ENCODE results near the gene CAB39. TPM values are rescaled to one million over a fixed set of nuclear protein-coding genes. Genes with fewer than 3 reads are reported as not detected.
"Not testable (repeated sequence)": the region's sequence is repeated elsewhere in the genome, so short reads cannot be mapped to it uniquely, and the experiment has no call there.

The CAB39 gene
- total and polyA plus RNA-seq, 7 donors = 60.2 to 128 (median 72.2) TPM

DNA sequence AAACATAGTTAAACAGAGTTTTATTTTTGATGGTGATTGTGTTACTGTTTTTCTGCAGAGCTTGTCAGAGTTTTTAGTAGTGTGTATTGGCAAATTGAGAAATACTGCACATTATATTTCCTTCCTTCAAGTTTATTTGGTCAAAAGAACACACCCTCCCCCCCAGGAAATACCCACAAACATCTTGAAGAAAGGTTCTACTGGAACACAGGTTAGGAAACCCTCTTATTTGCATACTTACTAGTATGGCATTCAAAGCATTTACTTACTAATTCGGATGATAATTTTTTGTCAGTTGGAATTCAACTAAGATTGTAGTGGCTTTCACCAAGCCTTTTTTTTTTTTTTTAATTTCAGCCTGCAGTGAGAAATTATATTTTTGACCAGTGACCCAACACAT, 9.1 kb downstream of the CAB39 start:
- Histone ChIP-seq H3K9me3 (no peaks in the 10 kb centered on the region), H3K4me3 (no peak overlapping the region), H3K36me3 (peaks cover 0 to 6% (median 0%) of the 10 kb centered on the region in 4 donors), H3K27ac (peak overlapping the region in 1 of 4 donors; percentile 70), H3K27me3 (no peaks in the 10 kb centered on the region), H3K4me1 (peaks cover 0 to 83% (median 61%) of the 10 kb centered on the region in 4 donors)
- no peak for DNase-seq
- TF ChIP-seq, protein P1, sequence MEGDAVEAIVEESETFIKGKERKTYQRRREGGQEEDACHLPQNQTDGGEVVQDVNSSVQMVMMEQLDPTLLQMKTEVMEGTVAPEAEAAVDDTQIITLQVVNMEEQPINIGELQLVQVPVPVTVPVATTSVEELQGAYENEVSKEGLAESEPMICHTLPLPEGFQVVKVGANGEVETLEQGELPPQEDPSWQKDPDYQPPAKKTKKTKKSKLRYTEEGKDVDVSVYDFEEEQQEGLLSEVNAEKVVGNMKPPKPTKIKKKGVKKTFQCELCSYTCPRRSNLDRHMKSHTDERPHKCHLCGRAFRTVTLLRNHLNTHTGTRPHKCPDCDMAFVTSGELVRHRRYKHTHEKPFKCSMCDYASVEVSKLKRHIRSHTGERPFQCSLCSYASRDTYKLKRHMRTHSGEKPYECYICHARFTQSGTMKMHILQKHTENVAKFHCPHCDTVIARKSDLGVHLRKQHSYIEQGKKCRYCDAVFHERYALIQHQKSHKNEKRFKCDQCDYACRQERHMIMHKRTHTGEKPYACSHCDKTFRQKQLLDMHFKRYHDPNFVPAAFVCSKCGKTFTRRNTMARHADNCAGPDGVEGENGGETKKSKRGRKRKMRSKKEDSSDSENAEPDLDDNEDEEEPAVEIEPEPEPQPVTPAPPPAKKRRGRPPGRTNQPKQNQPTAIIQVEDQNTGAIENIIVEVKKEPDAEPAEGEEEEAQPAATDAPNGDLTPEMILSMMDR (IDR thresholded peaks at IDR 0.05) = no peak
- TF ChIP-seq EP300 (IDR thresholded peaks at IDR 0.05) (no peak), POLR2AphosphoS5 (IDR thresholded peaks at IDR 0.05) (no peak), POLR2A (IDR thresholded peaks at IDR 0.05) (no peak)
- 48 to 82% methylated on average over 1 of the region's 1 CpG for WGBS, 2 donors
- intact Hi-C loops (cut with DNase I) = no loop called here

DNA sequence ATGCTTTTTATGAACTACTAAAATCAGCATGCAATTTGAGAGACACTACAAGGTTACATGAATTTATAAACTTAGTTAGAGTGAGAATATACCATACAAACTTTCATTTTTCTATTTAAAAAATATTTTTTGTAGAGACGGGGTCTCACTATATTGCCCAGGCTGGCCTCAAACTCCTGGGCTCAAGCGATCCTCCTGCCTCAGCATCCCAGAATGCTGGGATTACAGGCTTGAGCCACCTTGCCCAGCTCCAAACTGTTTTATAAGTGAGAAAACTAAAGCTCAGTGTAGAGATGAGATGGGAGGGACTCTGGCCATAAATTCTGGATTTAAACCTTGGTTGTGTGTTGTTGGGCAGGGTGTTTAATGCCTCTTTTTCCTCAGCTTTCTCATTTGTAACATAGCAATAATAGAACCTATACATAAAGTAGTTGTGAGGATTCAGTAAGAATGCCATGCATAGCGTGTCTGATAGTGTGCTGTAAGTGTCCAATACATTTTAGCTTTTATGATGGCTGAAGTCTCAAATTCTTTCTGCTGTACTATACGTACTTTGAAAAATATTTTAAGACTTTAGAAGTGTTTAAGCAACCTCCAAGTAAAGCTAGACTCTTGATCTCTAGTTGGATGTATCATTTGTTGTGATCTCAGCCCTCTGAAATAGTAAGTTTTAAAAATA, 9.7 kb downstream of the CAB39 start:
- Histone ChIP-seq H3K27ac (peak overlapping the region in 2 of 4 donors; percentile 19 to 70), H3K27me3 (no peaks in the 10 kb centered on the region), H3K4me1 (peaks cover 0 to 77% (median 57%) of the 10 kb centered on the region in 4 donors), H3K9me3 (no peaks in the 10 kb centered on the region), H3K36me3 (peaks cover 0 to 6% (median 0%) of the 10 kb centered on the region in 4 donors), H3K4me3 (no peak overlapping the region)
- intact Hi-C loops (cut with DNase I) = no loop called here
- WGBS, 2 donors = 80 to 90% methylated on average over 4 of the region's 4 CpGs
- no peak for DNase-seq
- TF ChIP-seq POLR2A (IDR thresholded peaks at IDR 0.05) (no peak), EP300 (IDR thresholded peaks at IDR 0.05) (no peak), POLR2AphosphoS5 (IDR thresholded peaks at IDR 0.05) (no peak)
- TF ChIP-seq, protein P1 (IDR thresholded peaks at IDR 0.05) = no peak

DNA sequence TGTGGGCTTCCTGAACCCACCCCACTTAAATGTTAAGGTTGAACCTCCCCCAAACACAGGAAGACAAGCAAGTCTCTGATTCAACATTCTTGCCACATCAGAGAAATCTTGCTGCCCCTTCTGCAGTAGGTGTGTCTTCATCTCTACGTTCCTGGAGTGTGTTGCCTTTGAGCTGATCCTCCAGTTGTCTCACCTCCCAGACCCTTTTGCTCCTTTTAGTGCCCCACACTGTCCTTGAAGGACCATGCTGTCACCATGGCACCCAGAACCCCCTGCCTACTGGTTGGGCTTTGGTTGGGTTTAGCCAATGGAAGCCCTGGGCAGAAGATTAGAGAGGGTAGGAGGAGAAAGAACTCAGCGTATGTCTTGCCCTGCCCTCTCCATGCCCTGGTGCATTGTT, 10.7 kb downstream of the CAB39 start:
- no peaks in the 10 kb centered on the region for H3K9me3 ChIP-seq
- H3K36me3 ChIP-seq = peaks cover 0 to 6% (median 0%) of the 10 kb centered on the region in 4 donors
- 69 to 82% methylated on average over 2 of the region's 2 CpGs for WGBS, 2 donors
- intact Hi-C loops (cut with DNase I) = no loop called here
- DNase-seq = no peak
- H3K4me1 ChIP-seq = peaks cover 0 to 68% (median 47%) of the 10 kb centered on the region in 4 donors
- TF ChIP-seq EP300 (IDR thresholded peaks at IDR 0.05) (no peak), POLR2A (IDR thresholded peaks at IDR 0.05) (no peak), POLR2AphosphoS5 (IDR thresholded peaks at IDR 0.05) (no peak)
- TF ChIP-seq, protein P1 (IDR thresholded peaks at IDR 0.05) = no peak
- H3K27ac ChIP-seq = peak overlapping the region in 1 of 4 donors; percentile 70
- H3K4me3 ChIP-seq = no peak overlapping the region
- no peaks in the 10 kb centered on the region for H3K27me3 ChIP-seq

DNA sequence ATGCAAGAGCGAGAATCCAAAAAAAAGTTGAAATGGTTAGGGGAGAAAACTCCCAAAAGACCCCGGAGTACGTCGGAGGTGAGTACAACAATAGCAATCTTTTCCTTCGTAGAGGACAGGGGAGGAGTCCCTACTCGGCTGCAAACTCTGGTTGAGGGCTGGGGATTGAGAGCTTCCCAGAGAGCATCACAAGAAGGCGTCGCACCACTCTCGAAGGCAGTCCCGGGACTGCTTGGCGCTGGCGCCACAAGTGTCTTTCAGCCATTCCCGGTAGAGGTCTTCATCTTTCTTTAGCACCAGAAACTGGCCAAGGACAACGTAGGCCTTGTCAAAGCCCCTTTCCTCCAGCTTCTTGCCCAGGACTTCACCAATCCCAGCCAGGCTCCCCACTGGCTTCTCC, 12.3 kb downstream of the CAB39 start:
- DNase-seq; H3K4me3 ChIP-seq; intact Hi-C loops (cut with DNase I); H3K36me3 ChIP-seq; H3K27ac ChIP-seq; H3K27me3 ChIP-seq; H3K9me3 ChIP-seq: not testable (repeated sequence)
- H3K4me1 ChIP-seq = peaks cover 0 to 61% (median 31%) of the 10 kb centered on the region in 4 donors
- WGBS, 2 donors = 96 to 97% methylated on average over 14 of the region's 14 CpGs

DNA sequence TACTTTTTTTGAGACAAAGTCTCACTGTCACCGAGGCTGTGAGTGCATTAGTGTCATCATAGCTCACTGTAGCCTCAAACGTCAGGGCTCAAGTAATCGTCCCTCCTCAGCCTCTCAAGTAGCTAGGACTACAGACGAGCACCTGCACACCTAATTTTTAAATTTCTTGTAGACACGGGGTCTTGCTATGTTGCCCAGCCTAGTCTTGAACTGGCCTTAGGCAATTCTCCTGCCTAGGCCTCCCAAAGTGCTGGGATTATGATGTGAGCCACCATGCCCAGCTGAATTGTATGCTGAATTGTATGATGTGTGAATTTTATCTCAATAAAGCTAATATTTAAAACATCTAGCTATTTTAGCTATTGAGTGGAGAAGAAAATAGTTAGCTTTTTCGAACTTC, 18.9 kb downstream of the CAB39 start:
- Histone ChIP-seq H3K9me3 (no peaks in the 10 kb centered on the region), H3K4me3 (no peak overlapping the region), H3K4me1 (peaks cover 0 to 60% (median 34%) of the 10 kb centered on the region in 4 donors), H3K27me3 (no peaks in the 10 kb centered on the region), H3K27ac (no peak overlapping the region), H3K36me3 (no peaks in the 10 kb centered on the region)
- no peak for DNase-seq
- intact Hi-C loops (cut with DNase I) = no loop called here
- WGBS, 2 donors = 95 to 97% methylated on average over 6 of the region's 6 CpGs
- TF ChIP-seq, protein P1 (IDR thresholded peaks at IDR 0.05) = no peak
- no peak for TF ChIP-seq POLR2AphosphoS5 (IDR thresholded peaks at IDR 0.05)
- TF ChIP-seq EP300 (IDR thresholded peaks at IDR 0.05) = no peak
- no peak for TF ChIP-seq POLR2A (IDR thresholded peaks at IDR 0.05)
